ENCODE measurements around the gene DNAH8.
"Not testable (repeated sequence)": the region's sequence is repeated elsewhere in the genome, so short reads cannot be mapped to it uniquely, and the experiment has no call there.

Gene DNAH8

DNA sequence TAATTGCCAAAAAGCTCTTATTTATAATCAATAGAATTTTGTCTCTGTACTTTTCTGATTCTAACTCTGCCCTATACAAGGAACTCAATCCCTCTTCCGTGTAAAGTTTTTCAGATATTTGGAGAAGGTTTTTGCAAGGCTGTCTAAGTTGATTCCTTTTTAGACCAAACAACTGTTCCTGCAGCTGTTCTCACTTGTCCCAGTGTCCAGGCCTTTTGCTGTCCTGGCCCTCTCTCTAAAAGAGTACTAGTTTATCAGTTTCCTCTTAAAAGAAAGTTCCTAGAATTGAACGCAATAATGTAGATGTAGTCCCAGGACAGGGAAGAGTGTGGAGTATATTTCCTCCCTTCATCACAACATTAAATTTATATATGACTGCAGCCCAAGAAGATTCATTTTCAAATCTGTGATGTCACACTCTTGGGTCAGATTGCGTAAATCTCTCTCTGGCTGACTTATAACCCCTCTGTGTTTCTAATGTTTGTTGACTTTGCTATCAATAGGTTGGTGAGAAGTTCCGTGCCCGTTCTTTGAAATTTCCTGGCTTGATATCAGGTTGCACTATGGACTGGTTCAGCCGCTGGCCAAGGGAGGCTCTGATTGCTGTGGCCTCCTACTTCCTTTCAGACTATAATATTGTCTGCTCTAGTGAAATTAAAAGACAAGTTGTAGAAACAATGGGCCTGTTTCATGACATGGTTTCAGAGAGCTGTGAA, 194.1 kb downstream of the DNAH8 start:
- DNase-seq = no peak

DNA sequence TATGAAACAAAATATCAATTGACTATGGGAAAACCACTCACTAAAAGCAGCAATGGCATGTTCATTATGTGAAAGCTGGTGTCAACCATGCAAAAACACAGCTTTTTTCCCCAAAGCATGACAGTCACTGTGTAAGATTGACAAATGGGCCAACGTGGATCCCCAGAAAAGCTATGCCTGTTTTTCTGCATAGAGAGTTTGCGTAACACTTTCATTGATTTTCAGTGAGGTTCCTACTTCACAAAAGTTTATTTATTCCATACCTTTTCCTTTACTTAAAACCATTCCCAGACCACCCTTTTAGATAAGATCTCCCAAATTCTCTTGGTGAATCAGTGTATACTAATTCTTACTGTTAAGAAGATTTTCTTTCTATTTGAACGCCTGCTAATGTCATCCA, 195.1 kb downstream of the DNAH8 start:
- no peak for DNase-seq

DNA sequence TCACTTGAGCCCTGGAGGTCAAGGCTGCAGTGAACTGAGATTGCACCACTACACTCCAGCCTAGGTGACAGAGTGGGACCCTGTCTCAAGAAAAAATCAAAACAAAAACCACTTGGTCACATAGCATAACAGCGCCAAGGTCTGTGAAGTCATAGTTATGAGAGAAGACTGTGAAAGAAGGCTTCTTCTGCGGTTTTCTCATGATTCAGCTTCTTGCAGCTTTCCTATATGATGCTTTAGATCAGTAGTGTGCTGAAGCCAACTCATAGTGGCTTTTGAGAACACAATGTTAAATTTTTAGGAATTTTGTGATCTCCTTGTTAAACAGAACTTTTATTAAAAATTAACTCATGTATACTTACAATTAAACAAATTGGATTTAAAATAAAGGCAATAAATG, 197.3 kb downstream of the DNAH8 start:
- no peak for DNase-seq

GRCh38 chr6:38915205-38915925, 200.3 kb downstream of the DNAH8 start:
- no peak for DNase-seq

- DNase-seq = not testable (repeated sequence)
Measured at GRCh38 chr6:38921540-38921939, 206.4 kb downstream of the DNAH8 start.

- DNase-seq = no peak
Measured at GRCh38 chr6:38924791-38925509, 209.8 kb downstream of the DNAH8 start.

DNA sequence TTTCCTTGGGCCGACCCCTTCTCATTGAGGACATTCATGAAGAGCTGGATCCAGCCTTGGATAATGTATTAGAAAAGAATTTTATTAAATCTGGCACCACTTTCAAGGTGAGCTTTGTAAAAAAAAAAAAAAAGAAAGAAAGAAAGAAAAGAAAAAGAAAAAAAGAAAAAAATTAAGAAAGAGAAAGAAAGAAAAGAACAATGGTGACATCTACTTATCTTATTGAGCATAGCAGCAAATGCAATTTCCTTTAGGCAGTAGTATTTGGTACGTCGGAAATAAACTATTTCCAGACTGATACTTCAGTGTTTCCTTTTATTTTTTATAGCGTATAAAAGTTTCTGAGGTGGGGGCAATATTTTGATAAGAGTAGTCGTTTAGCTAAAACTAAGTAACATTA, 214.4 kb downstream of the DNAH8 start:
- DNase-seq = no peak

- DNase-seq = no peak
Measured at GRCh38 chr6:38933426-38933825, 218.3 kb downstream of the DNAH8 start.

DNA sequence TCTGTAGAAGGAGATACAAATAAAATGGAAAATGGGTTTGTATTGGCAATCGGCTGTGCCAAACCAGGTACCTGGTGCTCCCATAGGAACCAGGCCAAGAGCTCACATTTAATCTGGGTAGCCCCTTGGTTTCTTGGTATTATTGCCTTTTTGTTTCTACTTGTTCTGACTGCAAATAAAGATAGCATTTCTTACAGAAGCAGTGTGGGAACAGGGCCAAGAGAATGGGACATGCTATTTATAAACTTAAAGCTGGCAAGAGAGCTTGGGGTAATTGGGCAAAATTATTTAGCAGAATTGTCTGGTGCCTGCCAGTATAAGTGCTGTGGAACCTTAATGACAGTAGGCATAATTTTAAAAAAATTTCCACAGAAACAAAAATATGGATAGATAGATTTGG, 219.9 kb downstream of the DNAH8 start:
- DNase-seq = no peak

- no peak for DNase-seq
Measured at GRCh38 chr6:38937839-38938613, 222.9 kb downstream of the DNAH8 start.

DNA sequence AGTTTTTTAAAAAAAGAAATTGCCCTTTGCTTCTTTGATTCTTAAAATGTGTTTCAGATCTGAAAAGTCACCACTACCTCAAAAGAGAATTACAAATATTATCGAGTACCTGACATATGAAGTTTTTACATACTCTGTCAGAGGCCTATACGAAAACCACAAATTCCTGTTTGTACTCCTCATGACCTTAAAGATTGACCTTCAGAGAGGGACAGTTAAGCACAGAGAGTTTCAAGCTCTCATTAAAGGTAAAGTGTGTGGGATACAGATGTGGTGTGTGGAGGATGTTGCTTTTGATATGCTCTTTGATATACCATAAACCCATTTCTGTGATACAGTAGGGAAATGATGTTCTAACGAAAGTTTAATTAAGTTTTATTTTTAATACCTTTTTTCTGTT, 223.6 kb downstream of the DNAH8 start:
- DNase-seq = no peak

GRCh38 chr6:38942442-38942841, 227.3 kb downstream of the DNAH8 start:
- DNase-seq = no peak

DNA sequence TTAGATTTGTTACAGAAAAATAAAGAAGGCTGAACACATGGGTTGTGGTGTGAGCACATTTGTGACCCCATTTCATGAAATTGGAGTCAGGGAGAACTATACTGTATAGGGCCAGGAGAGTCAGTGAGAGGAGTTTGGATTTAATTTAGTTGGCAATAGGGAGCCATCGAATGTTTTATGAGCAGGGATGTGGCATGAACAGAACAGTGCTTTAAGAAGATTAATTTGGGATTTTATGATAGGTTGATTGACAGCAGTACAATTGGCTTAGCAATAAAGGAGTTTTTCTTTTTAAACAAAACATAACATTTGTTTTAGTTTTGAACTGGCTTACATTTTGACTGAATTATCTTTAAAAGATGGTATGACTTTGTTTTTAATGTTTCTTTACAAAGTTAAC, 227.9 kb downstream of the DNAH8 start:
- DNase-seq = no peak

DNA sequence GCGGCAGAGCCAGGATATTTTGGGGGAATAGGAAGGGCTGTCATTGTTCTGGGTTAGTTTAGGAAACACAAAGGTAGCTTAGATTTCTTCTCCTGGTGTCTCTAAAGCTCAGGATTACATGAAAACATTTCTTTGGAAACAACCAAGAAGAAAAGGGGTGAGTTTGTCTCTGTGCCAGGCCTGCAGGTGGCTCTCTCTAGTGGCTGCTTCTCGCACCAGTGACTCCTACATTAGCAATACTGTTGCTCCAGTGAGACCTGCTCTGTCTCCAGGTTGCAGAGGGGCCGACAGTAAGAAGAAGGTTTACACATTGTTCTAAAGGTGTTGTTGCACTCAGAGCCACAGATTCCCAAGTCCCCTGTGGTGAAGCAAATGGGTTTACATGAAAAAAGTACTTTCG, 228.9 kb downstream of the DNAH8 start:
- no peak for DNase-seq

DNA sequence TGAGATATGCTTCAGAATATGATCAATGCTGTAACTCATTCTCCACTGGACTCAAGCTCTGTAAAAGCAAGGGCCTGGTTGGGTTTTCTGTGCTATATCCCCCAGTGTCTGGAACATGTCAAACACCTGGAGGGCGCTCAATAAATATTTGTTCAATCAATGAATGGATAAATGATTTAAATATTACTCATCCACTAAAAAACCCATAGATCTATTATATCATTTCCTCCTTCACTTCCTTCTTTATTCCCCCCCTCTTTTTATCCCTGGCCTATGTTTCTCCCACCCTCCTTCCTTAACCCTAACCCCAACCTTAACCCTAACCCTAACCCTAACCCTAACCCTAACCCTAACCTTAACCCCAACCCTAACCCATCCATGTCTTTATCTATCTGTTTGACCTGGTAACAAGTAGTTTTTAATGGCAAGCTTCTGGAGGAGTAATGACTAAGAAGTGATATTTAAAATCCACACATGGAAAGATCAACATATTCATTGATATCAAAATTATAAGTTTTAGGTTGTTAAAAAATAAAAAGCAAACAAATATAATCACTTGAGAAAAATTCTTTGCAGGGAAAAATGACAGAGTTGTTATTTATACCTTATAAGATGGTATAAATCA, 229.7 kb downstream of the DNAH8 start:
- DNase-seq = no peak

DNA sequence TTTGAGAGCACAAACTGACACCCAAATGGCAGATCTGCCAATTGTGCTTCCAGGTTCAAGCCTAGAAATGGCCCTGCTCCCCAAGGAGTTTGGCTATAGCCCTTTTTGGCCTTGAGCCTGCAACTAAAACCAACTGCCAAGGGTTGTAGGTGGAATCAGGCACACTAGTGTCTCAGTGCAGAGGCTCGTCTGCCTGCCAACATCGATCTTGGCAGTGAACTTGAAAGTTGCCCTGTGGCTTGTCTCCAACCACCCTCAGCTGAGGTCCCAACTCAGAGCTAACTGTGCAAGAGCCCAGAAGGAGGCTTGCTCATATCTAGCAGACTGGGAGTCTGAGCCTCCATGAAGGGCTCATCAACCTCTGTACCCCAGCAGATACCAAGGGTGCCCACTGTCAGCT, 240.8 kb downstream of the DNAH8 start:
- no peak for DNase-seq

- DNase-seq = no peak
Measured at GRCh38 chr6:38957426-38957825, 242.3 kb downstream of the DNAH8 start.

DNA sequence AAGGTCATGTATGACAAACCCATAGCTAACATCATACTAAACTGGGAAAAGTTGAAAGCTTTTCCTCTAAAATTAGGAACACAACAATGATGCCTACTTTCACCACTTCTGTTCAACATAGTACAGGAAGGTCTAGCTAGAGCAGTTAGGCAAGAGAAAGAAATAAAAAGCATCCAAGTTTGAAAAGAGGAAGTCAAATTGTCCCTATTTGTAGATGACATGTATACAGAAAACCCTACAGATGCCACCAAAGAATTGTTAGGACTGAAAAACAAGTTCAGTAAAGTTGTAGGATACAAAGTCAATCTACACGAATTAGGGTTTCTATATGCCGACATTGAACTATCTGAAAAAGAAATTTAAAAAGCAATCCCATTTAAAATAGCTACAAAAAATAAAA, 244.0 kb downstream of the DNAH8 start:
- no peak for DNase-seq

GRCh38 chr6:38968702-38969149, 253.6 kb downstream of the DNAH8 start:
- DNase-seq = no peak

DNA sequence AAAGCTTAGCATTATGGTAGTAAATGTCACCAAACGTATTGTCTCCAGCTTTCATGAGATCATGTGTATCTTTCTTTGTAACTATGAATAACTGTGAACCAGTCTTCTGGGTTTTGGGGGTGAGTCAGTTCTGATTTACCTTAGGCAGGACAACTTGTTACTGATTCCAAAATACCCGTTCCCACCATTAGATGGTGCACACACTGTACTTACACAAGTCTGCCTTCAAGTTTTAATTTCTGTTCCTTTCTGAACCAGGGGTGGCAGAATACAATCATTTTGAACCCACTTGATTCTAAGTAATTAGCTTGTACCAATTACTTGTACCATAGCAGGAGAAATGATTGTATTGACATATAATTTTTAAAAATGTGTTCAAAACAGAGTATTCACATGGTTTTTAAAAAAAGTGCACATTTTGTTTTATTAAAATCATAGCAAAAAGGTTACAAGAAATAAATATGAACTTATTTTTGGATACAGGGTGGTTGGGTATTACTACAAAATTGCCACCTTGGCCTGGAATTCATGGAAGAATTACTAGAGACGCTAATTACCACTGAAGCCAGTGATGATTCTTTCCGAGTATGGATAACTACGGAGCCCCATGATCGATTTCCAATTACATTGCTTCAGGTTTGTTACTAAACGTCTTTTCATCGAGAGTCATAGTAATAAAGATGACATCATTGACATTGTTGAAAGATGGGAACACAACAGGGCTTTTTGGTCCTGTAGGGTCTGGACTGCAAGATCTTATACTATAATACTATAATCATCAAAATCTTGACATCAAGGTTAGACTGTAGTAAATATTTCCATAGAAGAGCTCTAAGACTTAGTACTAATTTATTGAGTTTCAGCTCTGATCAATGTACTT, 258.3 kb downstream of the DNAH8 start:
- DNase-seq = no peak
